Gastroesophageal sphincter (tissue), 4 donors: Measurements from ENCODE around the gene LEMD2. TPM values are rescaled to one million over a fixed set of nuclear protein-coding genes. Genes with fewer than 3 reads are reported as not detected.

Experiments
- ATAC-seq: fragments of 150-250 bp; one replicate; pipeline ENCODE4 v1.9.1; 2016; ENCODE audit warnings: mild to moderate bottlenecking, moderate library complexity
- H3K27ac ChIP-seq, 4 donors: fragments of 200-600 bp; sonication (generic) in 3 of 4; 1 replicate in 3 of 4; 2 replicates in 1 of 4; pipeline ENCODE4 v1.5.1; 2016 to 2019
- H3K27me3 ChIP-seq: fragments of 200-600 bp; sonication (generic); one replicate; pipeline ENCODE4 v1.5.1; 2019
- H3K36me3 ChIP-seq, 2 donors: fragments of 200-600 bp; sonication (generic); one replicate each; pipeline ENCODE4 v1.5.1; 2019; ENCODE audit warnings: control low read depth in 1 of 2
- H3K4me1 ChIP-seq, 3 donors: fragments of 200-600 bp; sonication (generic); 1 replicate in 2 of 3; 2 replicates in 1 of 3; pipeline ENCODE4 v1.5.1; 2016 to 2019; ENCODE audit warnings: control low read depth in 2 of 3
- H3K4me3 ChIP-seq, 2 donors: fragments of 200-600 bp; sonication (generic); one replicate each; pipeline ENCODE4 v1.5.1; 2019; ENCODE audit warnings: mild to moderate bottlenecking in 1 of 2, moderate library complexity in 1 of 2
- H3K9me3 ChIP-seq, 3 donors: fragments of 200-600 bp; sonication (generic); one replicate each; pipeline ENCODE4 v1.5.1; 2017 to 2019; ENCODE audit warnings: control low read depth in 2 of 3
- EP300 ChIP-seq: sonication (generic); formaldehyde crosslinking; IDR thresholded peaks from one replicate; pipeline ENCODE4 v1.6.1; 2017; ENCODE audit warnings: antibody characterized with exemption, mild to moderate bottlenecking
- POLR2A ChIP-seq, 2 donors: fragments of 450-650 bp; IDR thresholded peaks; one replicate each; pipeline ENCODE4 v1.6.1; 2017; ENCODE audit warnings: antibody characterized with exemption in 2 of 2, mild to moderate bottlenecking in 2 of 2, moderate library complexity in 1 of 2
- POLR2AphosphoS5 ChIP-seq: sonication (generic); formaldehyde crosslinking; IDR thresholded peaks from one replicate; pipeline ENCODE4 v1.6.1; 2017; ENCODE audit warnings: antibody characterized with exemption
- WGBS, 2 donors: methylation state at CpG; one replicate each; pipeline ENCODE4 v1.1.5; 2018; ENCODE audit warnings: low coverage in 1 of 2; 5-methylcytosine and 5-hydroxymethylcytosine counted together
- total RNA-seq, 4 donors: library from RNA; depleted of rRNA; stranded (reverse); fragments of >200 nt; gene quantifications; one replicate each; pipeline ENCODE4 v1.1.0, GENCODE V29; 2016
- TF ChIP-seq, protein P1 (sequence below), 4 experiments: fragments of 200-600 bp in 2 of 4; fragments of 450-650 bp in 2 of 4; sonication (generic) in 1 of 4; IDR thresholded peaks; one replicate each; pipeline ENCODE4 v1.5.1; 2017 to 2019; ENCODE audit warnings: antibody characterized with exemption in 4 of 4, mild to moderate bottlenecking in 2 of 4, moderate library complexity in 2 of 4

LEMD2 gene
- total RNA-seq, 4 donors from 2014 or later, result 47.3 to 50.9 (median 49.9) TPM

DNA sequence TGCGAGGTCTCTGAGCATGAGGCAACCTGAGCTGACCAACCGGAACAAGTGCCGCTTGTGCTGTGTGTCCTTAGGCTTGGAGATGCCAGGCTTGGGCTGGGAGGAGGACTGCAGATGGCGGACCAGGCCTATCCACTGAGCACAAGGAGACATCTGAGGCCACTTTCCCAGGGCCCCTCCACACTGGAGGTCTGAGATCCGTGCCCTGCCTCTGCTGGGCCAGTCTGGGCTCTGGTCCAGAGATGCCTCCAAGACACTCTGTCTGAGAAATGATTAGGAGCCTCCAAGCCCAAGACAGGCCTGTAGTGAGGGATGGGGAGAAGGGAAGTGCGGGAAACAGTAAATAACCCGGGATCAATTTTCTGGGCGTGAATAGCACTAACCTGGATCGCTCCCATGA is 17.9 kb upstream of the LEMD2 start:
- Histone ChIP-seq H3K36me3 (no peaks in the 10 kb centered on the region), H3K27me3 (peaks cover 85% of the 10 kb centered on the region), H3K27ac (no peak overlapping the region), H3K4me3 (no peak overlapping the region), H3K9me3 (no peaks in the 10 kb centered on the region), H3K4me1 (no peaks in the 10 kb centered on the region)
- TF ChIP-seq POLR2A (IDR thresholded peaks at IDR 0.05) (no peak), EP300 (no peak), POLR2AphosphoS5 (no peak)
- TF ChIP-seq, protein P1, sequence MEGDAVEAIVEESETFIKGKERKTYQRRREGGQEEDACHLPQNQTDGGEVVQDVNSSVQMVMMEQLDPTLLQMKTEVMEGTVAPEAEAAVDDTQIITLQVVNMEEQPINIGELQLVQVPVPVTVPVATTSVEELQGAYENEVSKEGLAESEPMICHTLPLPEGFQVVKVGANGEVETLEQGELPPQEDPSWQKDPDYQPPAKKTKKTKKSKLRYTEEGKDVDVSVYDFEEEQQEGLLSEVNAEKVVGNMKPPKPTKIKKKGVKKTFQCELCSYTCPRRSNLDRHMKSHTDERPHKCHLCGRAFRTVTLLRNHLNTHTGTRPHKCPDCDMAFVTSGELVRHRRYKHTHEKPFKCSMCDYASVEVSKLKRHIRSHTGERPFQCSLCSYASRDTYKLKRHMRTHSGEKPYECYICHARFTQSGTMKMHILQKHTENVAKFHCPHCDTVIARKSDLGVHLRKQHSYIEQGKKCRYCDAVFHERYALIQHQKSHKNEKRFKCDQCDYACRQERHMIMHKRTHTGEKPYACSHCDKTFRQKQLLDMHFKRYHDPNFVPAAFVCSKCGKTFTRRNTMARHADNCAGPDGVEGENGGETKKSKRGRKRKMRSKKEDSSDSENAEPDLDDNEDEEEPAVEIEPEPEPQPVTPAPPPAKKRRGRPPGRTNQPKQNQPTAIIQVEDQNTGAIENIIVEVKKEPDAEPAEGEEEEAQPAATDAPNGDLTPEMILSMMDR (IDR thresholded peaks at IDR 0.05), result no peak
- 57% methylated on average over 4 of the region's 9 CpGs; no CpG with 5 or more reads in 1 of the 2 donors for WGBS, 2 donors
- ATAC-seq, result no peak

DNA sequence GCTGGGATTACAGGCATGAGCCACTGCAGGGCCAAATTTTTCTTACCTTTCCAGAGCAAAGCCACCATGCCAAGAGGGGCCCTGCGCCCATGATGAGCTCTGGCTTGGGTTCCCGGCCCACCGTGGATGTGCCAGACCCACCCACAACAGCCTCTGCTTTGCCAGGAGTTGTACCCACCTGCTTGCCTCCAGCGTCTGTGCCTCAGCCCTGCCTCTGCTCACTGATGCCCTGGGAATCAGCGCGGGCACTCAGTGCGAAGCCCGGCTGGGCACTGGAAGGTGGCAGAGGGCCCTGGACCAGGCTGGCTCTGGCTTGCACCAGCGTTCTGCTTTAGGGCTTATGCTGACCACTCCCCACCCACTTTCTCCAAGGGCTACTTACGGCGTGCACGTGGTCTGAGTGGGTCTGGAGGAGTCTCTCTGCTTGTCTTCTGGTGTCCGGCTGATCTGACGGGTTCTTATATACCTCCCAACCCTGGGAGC is 14.7 kb upstream of the LEMD2 start, which contains the start of gene MLN:
MLN (minus strand) TSS at position 433 of the 483 bp plus-strand sequence. CDS start 2,840 bp downstream, outside the sequence.
- Histone ChIP-seq H3K27ac (no peak within 1 kb of the TSS), H3K27me3 (peaks cover 97% of the 10 kb centered on the region), H3K9me3 (no peaks in the 10 kb centered on the region), H3K36me3 (no peaks in the 10 kb centered on the region), H3K4me3 (no peak within 1 kb of the TSS), H3K4me1 (no peaks in the 10 kb centered on the region)
- ATAC-seq, result no peak
- TF ChIP-seq, protein P1 (IDR thresholded peaks at IDR 0.05), result no peak
- TF ChIP-seq POLR2AphosphoS5, result no peak
- TF ChIP-seq EP300, result no peak
- no peak for TF ChIP-seq POLR2A (IDR thresholded peaks at IDR 0.05)
- 80 to 100% methylated on average over 2 to 4 of the region's 14 CpGs for WGBS, 2 donors

DNA sequence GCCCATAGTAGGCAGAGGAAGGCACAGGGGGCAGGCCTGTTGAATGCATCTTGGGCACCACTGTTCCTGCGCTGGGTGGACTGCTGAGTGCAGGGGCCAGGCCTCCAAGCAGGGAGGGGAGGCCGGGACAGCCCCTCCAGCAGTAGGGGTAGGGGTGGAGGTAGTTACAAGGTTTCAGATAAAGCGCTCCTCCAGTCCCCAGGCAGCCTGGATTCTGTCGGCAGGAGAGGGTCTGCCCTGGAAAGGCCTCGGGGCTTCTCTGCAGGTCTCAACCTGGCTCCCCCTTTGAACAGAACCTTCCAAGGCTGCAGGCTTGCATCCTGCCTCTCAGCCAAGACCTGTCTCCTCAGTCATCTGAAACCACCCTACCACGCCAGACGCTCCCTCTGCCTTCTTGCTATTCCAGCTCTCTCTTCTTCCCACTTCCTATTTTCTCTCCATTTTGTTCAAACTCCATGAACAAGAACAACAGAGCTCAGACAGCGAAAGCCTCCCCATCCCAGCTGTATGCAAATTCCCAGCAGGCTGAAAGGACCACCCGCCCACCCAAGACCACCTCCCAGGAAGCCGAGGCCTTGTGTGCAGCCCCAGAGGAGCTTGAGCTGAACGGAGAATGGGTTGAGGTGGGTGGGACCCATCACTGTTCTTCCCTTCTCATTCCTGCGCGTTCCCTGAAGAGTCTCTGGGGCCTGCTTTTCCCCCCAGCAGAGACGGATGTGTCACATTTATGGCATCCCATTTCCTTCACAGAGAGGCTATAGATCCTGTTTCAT is 13.4 kb upstream of the LEMD2 start:
- no peak for ATAC-seq
- TF ChIP-seq POLR2A (IDR thresholded peaks at IDR 0.05), result no peak
- TF ChIP-seq POLR2AphosphoS5, result no peak
- TF ChIP-seq, protein P1 (IDR thresholded peaks at IDR 0.05), result no peak
- 40 to 73% methylated on average over 6 to 7 of the region's 14 CpGs for WGBS, 2 donors

DNA sequence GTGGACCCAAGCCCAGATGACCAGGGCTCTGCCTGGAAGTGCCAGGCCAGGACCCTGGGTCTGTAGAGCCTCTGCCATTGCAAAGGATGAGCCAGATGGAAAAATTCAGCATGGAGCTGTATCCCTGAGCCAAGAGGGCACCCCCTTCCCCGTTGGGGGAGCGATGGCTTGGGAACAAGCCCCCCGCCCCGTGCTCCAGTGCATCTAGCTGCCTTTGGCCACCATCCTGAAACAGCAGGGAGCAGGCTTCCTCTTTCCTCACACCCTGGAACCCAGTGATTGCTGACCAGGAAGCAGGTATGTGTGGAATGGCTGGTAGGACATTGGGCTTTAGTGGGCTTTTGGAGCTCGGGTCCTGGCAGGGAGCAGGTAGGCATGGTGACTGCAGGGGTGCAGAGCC is 12.7 kb upstream of the LEMD2 start:
- no CpG with 5 or more reads among the region's 5 CpGs for WGBS, 2 donors
- no peak for ATAC-seq
- H3K27me3 ChIP-seq, result peaks cover 97% of the 10 kb centered on the region
- TF ChIP-seq POLR2A (IDR thresholded peaks at IDR 0.05) (no peak), POLR2AphosphoS5 (no peak), EP300 (no peak)
- TF ChIP-seq, protein P1 (IDR thresholded peaks at IDR 0.05), result no peak
- H3K27ac ChIP-seq, result no peak overlapping the region
- no peaks in the 10 kb centered on the region for H3K9me3 ChIP-seq
- no peaks in the 10 kb centered on the region for H3K36me3 ChIP-seq
- H3K4me1 ChIP-seq, result no peaks in the 10 kb centered on the region
- H3K4me3 ChIP-seq, result no peak overlapping the region

More for the DNA sequence above, 13.4 kb upstream of the LEMD2 start:
- Histone ChIP-seq H3K9me3 (no peaks in the 10 kb centered on the region), H3K36me3 (no peaks in the 10 kb centered on the region), H3K27me3 (peaks cover 97% of the 10 kb centered on the region), H3K27ac (no peak overlapping the region), H3K4me1 (no peaks in the 10 kb centered on the region), H3K4me3 (no peak overlapping the region)
